ENCODE measurements around the gene ELFN1.

ELFN1 gene

DNA sequence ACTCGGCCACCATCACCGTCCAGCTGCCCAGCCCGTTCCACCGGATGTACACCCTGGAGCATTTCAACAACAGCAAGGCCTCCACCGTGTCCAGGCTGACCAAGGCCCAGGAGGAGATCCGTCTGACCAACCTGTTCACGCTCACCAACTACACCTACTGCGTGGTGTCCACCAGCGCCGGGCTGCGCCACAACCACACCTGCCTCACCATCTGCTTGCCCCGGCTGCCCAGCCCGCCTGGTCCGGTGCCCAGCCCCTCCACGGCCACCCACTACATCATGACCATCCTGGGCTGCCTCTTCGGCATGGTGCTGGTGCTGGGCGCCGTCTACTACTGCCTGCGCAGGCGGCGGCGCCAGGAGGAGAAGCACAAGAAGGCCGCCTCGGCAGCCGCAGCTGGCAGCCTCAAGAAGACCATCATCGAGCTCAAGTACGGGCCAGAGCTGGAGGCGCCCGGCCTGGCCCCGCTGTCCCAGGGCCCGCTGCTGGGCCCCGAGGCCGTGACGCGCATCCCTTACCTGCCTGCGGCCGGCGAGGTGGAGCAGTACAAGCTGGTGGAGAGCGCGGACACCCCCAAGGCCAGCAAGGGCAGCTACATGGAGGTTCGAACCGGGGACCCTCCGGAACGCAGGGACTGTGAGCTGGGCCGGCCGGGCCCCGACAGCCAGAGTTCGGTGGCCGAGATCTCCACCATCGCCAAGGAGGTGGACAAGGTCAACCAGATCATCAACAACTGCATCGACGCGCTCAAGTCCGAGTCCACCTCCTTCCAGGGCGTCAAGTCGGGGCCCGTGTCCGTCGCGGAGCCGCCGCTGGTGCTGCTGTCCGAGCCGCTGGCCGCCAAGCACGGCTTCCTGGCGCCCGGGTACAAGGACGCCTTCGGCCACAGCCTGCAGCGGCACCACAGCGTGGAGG, 75.8 kb downstream of the ELFN1 start:
- no peak for FAIRE-seq

DNA sequence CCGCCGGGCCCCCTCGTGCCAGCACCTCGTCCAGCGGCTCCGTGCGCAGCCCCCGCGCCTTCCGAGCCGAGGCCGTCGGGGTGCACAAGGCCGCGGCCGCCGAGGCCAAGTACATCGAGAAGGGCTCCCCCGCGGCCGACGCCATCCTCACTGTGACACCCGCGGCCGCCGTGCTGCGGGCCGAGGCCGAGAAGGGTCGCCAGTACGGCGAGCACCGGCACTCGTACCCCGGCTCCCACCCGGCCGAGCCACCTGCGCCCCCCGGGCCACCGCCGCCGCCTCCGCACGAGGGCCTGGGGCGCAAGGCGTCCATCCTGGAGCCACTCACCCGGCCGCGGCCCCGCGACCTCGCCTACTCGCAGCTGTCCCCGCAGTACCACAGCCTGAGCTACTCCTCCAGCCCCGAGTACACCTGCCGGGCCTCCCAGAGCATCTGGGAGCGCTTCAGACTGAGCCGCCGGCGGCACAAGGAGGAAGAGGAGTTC, 76.5 kb downstream of the ELFN1 start:
- FAIRE-seq: no peak

DNA sequence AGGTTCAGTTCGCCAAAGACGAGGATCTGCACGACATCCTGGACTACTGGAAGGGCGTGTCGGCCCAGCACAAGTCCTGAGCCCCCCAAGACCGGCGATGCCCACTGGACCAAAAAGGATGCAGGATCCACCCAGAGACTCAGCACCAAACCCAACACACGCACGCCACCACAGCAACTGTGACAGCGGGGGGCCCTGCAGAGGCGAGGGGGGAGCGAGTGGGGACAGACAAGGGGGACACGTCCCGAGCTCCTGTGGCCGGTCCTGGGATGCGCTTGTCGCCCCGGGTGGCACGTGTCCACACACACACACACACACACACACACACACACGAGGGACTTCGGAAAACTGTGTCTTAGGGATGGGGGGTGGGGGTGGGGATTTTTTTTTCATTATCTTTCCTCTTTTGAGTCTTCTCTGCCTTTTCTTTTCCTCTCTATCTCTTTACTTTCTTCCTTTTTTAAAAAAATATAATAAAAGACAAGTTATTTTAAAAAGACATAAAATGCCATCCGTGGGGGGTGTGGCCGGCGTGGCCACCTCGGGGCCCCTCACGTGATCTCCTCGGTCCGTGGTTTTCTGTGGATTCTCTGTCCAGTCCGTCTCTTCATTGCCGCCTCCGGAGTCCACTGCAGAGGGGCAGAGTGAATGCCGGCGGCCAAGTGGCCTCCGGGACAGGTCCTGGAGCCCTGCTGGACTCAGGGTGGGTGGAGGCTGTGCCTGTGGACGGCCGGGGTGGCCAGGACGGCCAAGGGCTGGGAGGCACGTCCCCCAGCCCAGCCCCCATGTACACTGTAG, 77.1 kb downstream of the ELFN1 start:
- FAIRE-seq: no peak

DNA sequence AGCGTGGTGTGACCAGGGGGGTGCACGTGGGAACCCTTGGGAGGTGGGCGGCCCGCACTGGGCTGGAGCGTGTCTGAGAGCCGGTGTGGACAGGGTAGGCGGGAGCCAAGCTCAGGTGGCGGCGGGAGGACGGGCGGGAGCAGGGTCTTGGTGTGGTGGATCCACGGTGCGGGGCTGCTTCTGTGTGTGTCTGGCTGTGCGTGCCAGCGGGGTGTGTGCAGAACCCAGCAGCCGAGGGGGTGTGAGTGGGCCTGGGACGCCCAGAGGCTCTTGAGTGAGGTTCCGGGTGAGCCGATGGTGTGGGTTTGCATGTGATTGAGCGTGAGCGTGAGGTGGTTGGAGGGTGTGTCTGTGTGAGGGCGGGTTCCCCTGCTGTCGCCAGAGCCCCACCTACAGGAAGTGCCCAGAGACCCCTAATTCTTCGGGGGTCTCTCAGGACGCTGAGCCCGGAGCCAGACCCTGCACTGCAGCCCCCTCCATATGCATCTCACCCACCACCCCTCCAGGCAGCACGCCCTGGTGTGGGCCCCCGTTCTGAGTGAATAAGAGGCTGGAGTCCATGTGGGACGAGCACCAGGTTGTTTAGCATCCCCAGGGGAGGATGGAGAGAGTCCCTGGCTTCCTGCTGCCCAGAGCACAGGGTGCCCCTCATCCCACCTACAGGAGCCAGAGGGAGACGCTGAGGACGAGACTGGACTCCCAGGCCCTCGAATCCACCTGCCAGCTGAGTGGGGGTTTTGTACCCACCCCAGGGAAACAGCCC, 78.2 kb downstream of the ELFN1 start:
- FAIRE-seq: no peak

GRCh38 chr7:1748839-1749173, 78.7 kb downstream of the ELFN1 start:
- no peak for FAIRE-seq

GRCh38 chr7:1749351-1749863, 79.3 kb downstream of the ELFN1 start:
- no peak for FAIRE-seq

GRCh38 chr7:1749864-1750466, 79.9 kb downstream of the ELFN1 start:
- FAIRE-seq: no peak

GRCh38 chr7:1750541-1751021, 80.5 kb downstream of the ELFN1 start:
- FAIRE-seq: no peak

- no peak for FAIRE-seq
Measured at GRCh38 chr7:1752111-1752510, 82.0 kb downstream of the ELFN1 start.

GRCh38 chr7:1752771-1753563, 82.9 kb downstream of the ELFN1 start:
- FAIRE-seq: no peak

DNA sequence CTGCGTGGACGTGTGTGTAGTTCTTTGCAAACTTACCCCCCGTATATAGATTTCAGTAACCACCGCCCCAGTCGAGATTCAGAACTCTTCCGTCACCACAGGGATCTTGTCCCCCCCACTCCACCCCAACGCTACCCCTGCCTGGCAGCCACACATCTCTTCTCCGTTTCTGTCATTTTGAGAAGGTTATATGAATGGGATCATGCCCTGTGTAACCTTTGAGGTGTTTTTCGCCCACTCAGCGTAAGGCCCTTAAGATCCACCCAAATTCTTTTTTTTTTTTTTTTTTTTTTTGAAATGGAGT, 83.4 kb downstream of the ELFN1 start:
- FAIRE-seq: no peak

GRCh38 chr7:1754345-1754908, 84.3 kb downstream of the ELFN1 start:
- FAIRE-seq: no peak

DNA sequence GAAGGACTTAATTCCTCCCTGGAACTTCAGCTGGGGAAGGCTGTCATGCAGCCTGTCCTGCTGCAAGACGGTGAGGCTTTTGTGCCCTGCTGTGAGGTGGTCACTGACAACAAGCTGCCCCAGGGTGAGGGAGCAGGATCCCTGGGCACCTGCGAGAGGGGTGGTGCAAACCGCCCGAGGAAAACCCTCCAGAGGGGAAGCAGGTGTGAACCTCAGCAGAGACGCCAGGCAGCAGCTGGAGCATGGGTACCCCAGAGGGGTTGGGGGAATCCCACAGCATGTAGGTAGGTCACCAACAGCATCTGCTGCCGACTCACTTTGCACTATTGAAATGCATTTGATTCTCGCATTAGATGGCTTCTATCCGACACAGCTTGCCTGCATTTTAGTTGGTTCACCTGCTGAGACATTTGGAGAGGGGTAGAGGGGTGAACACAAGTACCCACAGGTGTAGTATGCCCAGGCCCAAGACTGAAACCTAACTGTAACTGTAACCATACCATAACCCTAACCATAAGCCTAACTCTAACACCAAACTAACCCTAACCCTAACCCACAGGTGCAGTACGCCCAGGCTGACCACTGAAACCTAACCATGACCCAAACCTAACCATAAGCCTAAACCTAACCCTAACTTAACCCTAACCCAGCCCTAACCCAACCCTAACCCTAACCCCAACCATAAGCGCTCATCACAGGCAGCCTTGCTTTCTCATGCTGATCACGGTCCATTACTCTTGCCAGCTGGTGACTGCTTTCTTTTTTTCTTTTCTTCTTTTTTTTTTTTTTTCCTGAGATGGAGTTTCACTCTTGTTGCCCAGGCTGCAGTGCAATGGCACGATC, 85.9 kb downstream of the ELFN1 start:
- no peak for FAIRE-seq

- FAIRE-seq: no peak
Measured at GRCh38 chr7:1757601-1758000, 87.5 kb downstream of the ELFN1 start.

GRCh38 chr7:1758028-1758858, 88.2 kb downstream of the ELFN1 start:
- no peak for FAIRE-seq

DNA sequence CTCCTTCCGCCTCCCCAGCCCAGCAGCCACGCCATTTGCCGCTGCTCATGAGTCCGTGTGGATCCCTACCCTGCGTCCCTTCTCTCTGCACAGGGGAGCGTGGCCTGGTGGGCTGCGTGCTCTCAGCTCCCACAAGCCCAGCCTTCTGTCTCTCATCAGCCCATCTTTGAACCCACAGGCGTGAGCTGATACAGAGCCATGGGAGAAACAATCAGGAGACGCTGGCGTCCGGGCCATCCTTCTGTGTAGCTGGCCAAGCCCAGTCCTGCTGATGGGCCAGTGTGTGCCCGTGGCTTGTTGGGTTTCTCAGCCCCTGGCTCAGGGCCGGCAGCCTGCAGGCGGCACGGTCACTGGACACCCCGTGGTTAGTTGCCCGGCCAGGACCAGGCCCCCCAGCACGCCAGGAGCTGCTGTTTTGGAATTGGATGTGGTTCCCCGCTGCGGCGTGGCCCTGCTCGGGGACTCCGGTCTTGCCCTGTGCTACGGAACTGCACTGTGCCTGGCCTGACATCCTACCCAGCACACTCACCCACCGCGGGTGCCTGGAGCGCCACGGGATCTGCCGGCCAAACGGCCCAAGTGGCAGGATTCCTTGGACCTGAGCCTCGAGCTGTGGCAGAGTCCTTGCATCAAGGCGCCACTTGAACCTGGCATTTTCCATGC, 88.9 kb downstream of the ELFN1 start:
- no peak for FAIRE-seq

DNA sequence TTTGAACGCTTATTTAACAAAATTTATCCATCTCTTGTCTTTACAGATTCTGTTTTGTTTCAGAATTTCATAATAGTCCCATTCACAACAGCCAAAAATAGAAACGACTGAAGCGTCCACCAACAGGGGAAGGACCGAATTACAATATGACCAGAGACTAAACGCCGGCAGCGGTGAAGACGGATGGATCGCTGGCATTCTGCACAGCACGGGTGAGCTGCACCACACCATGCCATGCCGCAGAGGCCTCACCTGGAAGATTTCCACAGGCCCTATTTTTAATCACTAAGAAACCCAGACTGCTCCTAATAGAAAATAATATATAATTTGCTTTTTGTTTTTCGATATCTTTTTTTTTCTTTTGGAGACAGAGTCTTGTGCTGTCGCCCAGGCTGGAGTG, 91.0 kb downstream of the ELFN1 start:
- FAIRE-seq: no peak

- FAIRE-seq: no peak
Measured at GRCh38 chr7:1761774-1762173, 91.7 kb downstream of the ELFN1 start.

All from G401.6 (cell line).